Stomach (tissue), 4 donors: ENCODE data around the gene SELENOK.

Experiments
- CTCF ChIP-seq, 7 experiments: fragments of 450-650 bp in 4 of 7; fragments of 200-600 bp in 3 of 7; sonication (generic) in 3 of 7; IDR thresholded peaks; one replicate each; pipeline ENCODE4 v1.5.1; 2016 to 2019; ENCODE audit warnings: antibody characterized with exemption in 7 of 7, control low read depth in 2 of 7, mild to moderate bottlenecking in 1 of 7
- POLR2A ChIP-seq, 4 donors: fragments of 450-650 bp; IDR thresholded peaks; one replicate each; pipeline ENCODE4 v1.6.1; 2016; ENCODE audit warnings: antibody characterized with exemption in 4 of 4, control low read depth in 2 of 4, mild to moderate bottlenecking in 1 of 4, moderate library complexity in 1 of 4
- POLR2AphosphoS5 ChIP-seq, 3 donors: sonication (generic); formaldehyde crosslinking; IDR thresholded peaks; one replicate each; pipeline ENCODE4 v1.6.1; 2016; ENCODE audit warnings: antibody characterized with exemption in 3 of 3

GRCh38 chr3:53843195-53844177 lies 48.2 kb downstream of the SELENOK start:
- TF ChIP-seq CTCF (IDR thresholded peaks at IDR 0.05) (no peak), POLR2A (IDR thresholded peaks at IDR 0.05) (no peak), POLR2AphosphoS5 (IDR thresholded peaks at IDR 0.05) (no peak)
